ENCODE results near the gene BICRAL.
"Not testable (repeated sequence)": the region's sequence is repeated elsewhere in the genome, so short reads cannot be mapped to it uniquely, and the experiment has no call there.

Gene BICRAL

DNA sequence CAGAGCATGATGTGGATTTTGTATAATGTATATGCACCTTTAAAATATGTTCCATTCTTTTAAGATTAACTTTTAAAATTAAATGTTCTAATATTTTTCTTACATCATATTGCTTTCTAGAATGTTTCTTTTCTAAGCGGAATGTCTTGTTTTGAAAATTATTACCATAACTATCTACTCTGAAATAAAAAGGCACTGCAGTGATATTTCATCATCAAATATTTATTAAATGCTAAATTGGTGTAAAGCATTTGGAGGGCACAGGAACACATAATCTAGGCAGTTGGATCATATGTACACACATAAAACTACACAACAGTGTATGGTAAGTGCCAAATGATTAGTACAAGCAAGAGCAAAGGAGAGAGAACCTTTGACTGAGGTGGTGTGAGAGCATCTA is 13.8 kb downstream of the BICRAL start:
- DNase-seq (ENCODE audit: low spot score) = no peak

- DNase-seq (ENCODE audit: low spot score) = no peak
Measured at GRCh38 chr6:42796171-42796570, 14.3 kb downstream of the BICRAL start.

GRCh38 chr6:42797696-42798095 is 15.8 kb downstream of the BICRAL start:
- DNase-seq (ENCODE audit: low spot score) = not testable (repeated sequence)

DNA sequence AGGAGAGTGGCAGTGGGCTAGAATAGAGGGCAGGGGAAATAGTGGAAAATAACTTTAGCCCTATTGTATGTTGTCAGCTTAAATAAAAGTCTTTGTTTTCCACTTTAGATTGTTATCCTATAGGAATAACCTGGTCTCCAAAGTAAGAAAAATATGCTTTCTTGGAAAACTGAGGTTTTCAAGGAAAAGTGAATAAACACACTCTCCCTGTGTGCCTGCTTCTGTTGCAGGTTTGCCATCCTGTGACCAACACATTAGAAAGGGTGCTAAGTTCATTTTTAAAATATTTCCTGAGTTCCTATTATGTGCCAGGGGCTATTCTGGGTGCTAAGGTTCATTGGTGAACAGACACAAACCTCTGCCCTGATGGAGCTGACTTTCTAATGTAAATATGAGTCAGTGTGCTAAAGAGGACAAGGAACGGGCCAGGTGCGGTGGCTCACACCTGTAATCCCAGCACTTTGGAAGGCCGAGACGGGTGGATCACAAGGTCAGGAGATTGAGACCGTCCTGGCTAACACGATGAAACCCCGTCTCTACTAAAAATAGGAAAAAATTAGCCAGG is 23.5 kb downstream of the BICRAL start:
- DNase-seq (ENCODE audit: low spot score) = no peak

- not testable (repeated sequence) for DNase-seq (ENCODE audit: low spot score)
Measured at GRCh38 chr6:42806359-42806758, 24.5 kb downstream of the BICRAL start.

DNA sequence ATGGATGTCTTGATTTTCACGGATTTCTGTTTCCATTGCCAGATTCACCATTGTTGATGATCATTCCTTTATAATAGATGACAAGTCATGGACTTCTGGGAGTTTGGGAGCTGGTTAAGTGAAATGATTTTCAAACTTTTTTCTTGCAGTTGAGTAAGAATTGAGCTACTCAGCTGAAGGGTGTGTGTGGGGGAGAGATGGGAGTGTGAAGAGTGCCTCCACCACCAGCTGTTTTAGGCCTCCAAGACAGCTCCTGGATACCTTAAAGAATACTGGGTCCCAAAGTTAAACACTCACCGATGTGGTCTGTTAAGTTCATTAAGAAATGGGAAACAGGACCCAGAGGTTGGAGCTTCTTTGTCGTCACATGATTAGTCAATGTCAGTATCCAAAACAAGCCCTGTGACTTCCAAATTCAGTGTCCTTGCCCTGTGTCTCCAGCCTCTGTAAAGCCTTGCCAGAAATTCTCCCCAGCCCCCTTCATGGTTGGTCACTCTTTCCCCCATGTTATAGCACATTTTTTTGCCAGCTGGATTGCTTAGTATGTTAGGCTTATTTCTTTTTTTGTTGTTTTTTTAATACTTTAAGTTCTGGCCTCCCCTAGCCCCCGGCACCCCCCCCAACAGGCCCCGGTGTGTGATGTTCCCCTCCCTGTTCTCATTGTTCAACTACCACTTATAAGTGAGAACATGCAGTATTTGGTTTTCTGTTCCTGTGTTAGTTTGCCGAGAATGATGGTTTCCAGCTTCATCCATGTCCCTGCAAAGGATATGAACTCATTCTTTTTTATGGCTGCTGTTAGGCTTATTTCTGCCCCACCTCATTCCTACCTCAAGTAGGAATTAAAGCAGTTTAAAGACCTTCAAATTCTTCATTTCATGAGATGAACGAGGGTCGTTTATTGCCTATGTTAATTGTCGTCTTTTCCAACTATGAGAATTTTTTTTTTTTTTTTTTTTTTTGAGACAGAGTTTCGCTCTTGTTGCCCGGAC is 26.9 kb downstream of the BICRAL start:
- no peak for DNase-seq (ENCODE audit: low spot score)

DNA sequence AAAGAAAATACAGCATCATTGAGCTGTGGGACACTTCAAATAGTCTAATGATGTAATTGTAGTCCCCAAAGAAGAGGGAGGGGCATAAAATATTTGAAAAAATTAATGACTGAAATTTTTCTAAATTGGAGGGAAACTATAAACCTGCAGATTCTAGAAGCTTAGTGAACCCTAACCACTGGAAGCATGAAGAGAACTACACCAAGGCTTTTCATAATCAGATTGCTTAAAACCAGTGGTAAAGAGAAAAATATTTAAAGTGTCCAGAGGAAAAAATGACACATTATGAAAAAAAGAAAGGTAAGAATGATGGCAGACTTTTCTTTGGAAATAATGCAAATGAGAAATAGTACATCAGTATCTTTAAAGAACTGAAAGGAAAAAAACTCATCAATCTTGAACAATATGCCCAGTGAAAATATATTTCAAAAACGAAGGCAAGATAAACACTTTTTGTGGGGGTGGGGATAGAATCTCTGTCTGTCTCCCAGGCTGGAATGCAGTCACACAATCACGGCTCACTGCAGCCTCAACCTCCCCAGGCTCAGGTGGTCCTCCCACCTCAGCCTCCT is 31.3 kb downstream of the BICRAL start:
- no peak for DNase-seq (ENCODE audit: low spot score)

GRCh38 chr6:42813906-42814444 is 32.1 kb downstream of the BICRAL start:
- DNase-seq (ENCODE audit: low spot score) = no peak

DNA sequence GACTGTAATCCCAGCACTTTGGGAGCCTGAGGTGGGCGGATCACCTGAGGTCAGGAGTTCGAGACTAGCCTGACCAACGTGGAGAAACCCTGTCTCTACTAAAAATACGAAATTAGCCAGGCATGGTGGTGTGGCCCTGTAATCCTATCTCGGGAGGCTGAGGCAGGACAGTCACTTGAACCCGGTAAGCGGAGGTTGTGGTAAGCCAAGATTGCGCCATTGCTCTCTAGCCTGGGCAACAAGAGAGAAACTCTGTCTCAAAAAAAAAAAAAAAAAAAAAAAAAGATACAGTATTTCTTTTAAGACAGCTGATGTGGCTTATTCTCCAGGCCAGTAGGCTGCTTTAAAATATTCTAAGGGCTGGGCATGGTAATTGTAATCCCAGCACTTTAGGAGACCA is 33.9 kb downstream of the BICRAL start:
- DNase-seq (ENCODE audit: low spot score) = not testable (repeated sequence)

DNA sequence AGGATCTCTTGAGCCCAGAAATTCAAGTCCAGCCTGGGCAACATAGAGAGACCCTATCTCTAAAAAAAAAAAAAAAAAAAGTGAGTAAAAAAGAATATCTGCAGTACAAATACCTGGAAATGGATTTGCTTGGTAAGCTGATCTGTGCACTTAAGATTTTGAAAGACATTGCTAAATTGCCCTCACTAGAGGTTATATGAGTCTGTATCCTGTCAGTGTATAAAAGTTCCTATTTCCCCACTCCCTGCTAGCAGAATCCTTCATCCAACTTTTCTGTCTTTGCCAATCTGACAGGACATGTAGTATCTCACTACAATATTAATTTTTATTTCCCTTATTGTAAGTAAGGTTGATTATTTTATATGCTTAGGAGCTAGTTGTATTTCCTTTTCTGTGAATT is 36.1 kb downstream of the BICRAL start:
- DNase-seq (ENCODE audit: low spot score) = no peak

GRCh38 chr6:42818416-42818815 is 36.6 kb downstream of the BICRAL start:
- DNase-seq (ENCODE audit: low spot score) = no peak

- DNase-seq (ENCODE audit: low spot score) = no peak
Measured at GRCh38 chr6:42818878-42819277, 37.0 kb downstream of the BICRAL start.

GRCh38 chr6:42819803-42820511 is 38.1 kb downstream of the BICRAL start:
- peak; percentile 51 for DNase-seq (ENCODE audit: low spot score)

- no peak for DNase-seq (ENCODE audit: low spot score)
Measured at GRCh38 chr6:42820512-42821340, 38.9 kb downstream of the BICRAL start.

GRCh38 chr6:42821341-42821668 is 39.5 kb downstream of the BICRAL start:
- peak; percentile 28 for DNase-seq (ENCODE audit: low spot score)

DNA sequence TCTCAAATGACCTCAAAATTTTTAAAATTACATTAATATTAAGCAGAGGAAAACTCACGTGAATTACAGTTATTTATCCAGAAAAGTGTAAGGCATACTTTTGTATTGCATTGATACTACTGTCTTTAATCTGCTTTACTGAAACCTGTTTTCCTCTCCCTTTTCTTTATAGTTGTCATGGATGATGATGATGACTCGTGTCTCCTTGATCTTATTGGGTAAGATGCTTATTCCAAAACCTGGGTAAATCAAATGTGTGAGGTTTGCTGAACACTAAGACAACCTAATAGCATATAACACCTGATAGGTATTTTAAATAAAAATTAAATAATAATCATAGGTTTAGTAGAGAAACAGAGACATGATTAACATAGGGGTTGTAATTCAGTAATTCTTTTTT is 40.0 kb downstream of the BICRAL start:
- DNase-seq (ENCODE audit: low spot score) = peak; percentile 21

DNA sequence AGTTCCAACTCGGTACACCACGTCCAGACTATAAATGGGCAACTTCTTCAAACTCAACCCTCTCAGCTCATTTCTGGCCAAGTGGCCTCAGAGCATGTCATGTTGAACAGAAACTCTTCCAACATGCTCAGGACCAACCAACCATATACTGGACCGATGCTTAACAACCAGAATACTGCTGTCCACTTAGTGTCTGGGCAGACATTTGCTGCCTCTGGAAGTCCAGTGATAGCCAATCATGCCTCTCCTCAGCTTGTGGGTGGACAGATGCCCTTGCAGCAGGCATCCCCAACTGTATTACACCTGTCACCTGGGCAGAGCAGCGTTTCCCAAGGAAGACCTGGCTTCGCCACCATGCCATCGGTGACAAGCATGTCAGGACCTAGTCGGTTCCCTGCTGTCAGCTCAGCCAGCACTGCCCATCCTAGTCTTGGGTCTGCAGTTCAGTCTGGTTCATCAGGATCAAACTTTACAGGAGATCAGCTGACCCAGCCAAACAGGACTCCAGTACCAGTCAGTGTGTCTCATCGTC is 47.8 kb downstream of the BICRAL start:
- DNase-seq (ENCODE audit: low spot score) = no peak

DNA sequence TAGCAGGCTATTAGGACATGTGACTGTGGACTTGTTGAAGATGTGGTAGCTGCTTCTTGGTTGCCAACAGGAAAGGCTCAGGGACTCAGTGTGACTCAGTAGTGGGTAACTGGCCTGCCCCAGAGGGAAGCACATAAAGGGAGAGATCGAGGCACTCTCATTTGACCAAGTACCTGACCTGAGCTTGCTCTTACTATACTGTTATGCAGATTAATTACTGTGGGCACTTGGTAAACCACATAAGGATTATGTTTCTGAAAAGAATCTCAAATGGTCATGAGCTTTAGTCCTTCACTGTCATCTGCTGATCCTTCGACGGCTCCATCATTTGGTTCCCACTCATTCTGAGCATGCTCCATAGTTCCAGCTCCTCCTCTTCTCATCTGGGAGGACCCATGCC is 49.4 kb downstream of the BICRAL start:
- DNase-seq (ENCODE audit: low spot score) = no peak

- DNase-seq (ENCODE audit: low spot score) = no peak
Measured at GRCh38 chr6:42834056-42834455, 52.2 kb downstream of the BICRAL start.

DNA sequence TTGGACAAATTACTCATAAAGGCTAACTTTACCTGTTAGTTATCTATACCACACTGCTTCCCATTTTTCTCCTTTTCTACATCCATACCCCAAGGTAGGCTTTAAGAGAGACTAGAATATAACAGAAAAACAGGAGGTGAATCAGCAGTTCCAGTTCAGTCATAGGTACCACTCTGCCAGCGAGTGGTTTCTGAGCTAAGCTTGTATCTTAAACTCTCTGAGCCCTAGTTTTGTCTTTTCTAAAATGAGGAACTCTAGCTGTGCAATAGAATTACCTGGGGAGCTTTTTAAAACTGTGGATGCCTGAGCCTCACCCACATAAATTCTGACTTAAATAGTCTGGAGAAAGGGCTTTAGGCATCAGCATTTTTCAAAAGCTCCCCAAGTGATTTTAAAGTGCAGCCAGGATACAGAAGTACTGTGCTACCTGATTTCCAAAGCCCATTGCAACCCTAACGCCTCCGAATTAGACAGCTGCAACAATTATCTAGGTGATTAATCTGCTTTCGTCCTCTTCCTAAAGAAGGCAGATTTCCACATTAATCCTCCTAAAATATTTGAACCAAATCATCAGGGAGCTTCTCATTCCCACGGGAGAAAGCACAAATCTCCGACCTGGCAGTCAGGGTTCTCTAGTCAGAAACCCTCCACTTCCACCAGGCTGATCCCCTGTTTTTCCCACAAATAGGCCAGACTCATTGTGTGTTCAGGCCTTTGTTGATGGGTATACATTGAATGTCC is 60.2 kb downstream of the BICRAL start:
- DNase-seq (ENCODE audit: low spot score) = no peak

DNA sequence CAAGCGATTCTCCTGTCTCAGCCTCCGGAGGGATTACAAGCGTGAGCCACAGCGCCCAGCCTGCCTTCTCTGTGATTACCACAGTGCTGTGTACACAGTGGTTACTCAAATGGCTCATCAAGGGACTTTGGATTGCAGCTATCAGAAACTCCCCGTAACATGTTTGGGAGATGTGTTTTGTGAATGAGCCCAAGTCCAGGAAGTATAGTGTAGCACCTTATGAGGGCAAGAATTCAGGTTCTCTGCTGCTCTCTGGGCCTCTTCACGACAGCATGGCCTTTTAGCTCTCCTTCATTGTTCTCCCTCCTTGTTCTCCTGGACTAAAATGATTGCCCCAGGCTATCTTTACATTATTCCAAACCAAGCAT is 63.5 kb downstream of the BICRAL start:
- no peak for DNase-seq (ENCODE audit: low spot score)

Data from hepatic stellate cell (primary cell).